NCI-H2081 treated with DMSO at 0.1 percent for 48 hours (cell line): Measurements from ENCODE around the gene BTG2.
A peak's percentile ranks its signal among the peaks of the same experiment; 100 is the strongest.

Experiments used
- DNase-seq: peaks from one replicate; lab custom pipeline; 2025; lab: John Stamatoyannopoulos, UW

BTG2 gene

GRCh38 chr1:203317429-203318228, 12.3 kb downstream of the BTG2 start:
- DNase-seq: no peak

DNA sequence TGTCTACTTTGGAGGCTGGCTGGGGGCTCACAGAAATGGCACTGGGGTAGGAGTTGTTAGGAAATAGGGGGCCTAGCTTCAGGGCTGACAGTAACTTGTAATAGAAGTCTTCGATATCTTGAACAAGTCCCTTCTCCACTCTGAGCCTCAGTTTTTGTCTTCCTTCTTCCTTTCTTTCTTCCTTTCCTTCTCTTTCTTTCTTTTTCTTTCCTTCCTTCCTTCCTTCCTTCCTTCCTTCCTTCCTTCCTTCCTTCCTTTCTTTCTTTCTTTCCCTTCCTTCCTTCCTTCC, 12.9 kb downstream of the BTG2 start:
- no peak for DNase-seq

DNA sequence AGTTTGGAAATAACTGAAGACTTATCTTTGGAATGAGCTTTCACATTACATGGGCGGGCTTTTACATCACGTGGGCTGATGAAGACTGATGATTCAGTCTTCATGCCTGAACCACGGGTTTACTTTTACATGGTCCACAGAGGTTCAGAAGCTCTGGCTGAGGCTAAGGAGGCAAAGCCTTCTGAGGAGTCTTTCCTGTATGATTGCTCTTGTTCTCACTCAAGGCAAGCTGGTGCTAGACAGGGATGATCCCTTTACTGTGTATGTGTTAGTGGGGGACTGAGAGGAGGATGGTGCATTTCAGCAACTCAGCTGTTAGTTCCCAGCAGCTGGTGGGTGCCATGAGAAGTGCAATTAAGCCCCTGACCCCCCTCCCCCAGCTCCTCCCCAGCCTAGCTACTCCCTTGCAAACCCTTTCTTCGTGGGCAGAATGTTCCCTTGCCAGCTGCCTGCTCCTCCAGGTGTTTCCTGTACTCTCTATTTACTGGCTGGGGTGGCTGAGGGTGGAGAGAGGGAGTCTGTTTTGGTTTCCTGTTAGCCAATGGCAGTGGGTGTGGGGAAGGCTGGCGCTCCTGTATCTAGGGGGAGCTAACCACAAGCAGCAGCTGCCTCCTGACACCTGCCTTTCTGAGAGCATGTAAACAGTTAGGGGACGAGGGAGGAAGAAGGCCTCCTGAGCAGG, 15.4 kb downstream of the BTG2 start:
- DNase-seq: peak; percentile 95

- DNase-seq: no peak
These were observed 16.1 kb downstream of the BTG2 start for GRCh38 chr1:203321273-203322052.

- DNase-seq: no peak
These were observed 17.3 kb downstream of the BTG2 start for GRCh38 chr1:203322500-203323179.

DNA sequence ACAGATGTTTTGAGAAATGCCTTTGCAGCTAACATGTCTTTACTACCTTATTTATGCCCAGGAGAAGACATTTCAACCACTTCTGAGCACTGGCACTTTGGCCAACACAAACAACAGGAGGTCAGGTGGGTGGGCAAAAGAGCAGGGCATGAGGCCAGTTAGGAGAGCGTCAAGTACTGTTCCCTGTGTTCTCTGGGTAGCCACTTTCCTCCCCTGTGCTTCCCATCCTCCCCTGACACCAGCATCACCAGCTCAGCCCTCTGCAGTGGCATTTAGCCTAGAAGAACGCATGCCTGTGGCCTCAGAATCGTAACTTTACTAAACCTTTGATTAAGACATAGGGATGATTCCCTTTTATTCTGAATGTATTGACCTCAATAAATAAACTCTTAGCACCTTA, 18.3 kb downstream of the BTG2 start:
- no peak for DNase-seq

DNA sequence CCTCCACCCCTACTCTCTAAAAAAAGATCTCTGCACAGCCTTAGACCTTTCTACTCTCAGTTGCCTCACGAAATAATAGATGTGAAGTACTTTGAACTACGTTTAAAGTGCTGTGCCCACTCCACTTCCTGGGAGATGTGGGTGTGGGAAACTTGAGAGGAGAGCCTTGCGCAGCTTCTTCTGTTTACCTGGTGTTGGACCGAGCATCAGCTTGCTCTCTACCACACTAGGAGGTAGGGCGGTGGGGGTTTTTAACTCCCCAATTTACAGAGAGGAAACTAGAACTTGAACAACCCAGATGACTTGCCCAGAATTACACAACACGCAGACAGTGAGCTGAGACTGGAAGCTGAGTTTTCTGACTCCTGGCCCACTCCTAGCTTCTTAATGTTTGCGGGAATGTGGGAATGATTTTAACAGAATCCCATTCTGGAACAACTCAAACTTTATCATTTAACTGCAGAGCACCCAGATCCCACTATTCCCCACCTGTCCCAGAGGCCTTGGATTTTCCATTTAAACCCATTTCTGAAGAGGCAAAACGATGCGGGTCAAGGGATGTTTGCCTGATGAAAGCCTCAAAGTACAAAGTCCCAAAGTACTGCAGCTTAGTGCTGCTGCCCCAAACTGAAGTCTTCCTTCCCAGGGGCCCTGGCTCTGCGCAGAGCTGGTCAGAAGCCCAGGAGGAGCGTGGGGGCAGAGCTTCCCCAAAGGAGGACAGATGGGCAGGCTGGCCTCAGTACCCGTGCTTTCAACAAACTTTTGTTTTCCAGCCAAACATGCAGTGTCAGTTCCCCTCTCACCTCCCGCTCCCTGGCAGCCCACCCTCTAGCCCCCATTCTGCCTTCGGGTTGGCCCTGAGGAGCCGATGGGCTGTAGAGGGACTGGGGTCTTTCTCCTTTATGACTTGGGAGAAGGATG, 19.0 kb downstream of the BTG2 start:
- no peak for DNase-seq

DNA sequence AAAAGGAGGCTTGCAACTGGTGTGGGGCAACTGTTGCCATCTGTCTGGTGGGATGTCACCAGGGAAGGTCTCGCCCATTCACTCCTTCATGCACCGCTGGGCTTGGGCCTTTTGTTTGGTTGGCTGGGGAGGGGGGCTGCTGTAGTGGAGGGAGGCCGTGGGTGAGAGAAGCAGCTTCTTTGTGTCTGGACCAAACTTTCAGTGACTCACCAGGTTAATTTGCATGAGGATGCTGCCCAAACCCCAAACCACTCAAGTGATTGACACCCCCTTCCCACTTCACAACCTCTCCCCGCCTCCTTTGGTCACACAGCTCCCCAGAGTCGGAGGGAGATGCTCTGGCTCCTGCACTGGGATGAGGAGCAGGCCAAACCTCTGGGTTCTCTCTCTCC, 19.7 kb downstream of the BTG2 start:
- DNase-seq: peak; percentile 59

DNA sequence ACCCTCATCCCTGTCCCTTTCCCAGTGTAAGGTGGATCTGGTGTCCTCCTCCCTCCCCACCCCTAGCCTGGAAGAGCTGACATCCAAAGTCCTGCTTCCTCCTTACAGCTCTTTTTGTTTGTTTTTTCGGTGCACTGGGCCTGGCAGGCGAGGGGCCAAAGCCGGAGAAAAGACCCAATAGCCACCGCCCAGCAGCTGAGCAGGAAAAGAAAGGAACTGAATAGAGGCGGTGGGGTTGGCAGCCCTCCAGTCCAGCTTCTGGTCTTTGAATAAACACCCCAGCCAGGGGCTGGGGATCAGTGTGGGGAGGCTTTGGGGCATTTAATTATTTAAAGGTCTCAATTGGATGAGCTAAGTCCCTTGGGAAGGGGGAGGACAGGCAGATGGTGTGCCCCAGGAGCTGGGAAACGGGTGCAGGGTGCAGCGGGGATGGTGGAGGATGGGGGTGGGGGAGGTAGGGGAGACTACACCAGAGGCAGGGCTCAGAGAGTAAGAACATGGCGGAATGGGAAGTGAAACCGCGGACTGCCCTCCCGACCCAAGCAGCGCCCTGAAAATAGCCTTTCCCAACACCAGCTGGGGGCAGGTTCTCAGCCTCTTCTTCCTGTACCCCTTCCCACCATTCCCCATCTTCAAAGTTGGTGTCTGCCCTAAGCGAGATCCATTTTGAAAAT, 20.2 kb downstream of the BTG2 start:
- peak; percentile 96 for DNase-seq

DNA sequence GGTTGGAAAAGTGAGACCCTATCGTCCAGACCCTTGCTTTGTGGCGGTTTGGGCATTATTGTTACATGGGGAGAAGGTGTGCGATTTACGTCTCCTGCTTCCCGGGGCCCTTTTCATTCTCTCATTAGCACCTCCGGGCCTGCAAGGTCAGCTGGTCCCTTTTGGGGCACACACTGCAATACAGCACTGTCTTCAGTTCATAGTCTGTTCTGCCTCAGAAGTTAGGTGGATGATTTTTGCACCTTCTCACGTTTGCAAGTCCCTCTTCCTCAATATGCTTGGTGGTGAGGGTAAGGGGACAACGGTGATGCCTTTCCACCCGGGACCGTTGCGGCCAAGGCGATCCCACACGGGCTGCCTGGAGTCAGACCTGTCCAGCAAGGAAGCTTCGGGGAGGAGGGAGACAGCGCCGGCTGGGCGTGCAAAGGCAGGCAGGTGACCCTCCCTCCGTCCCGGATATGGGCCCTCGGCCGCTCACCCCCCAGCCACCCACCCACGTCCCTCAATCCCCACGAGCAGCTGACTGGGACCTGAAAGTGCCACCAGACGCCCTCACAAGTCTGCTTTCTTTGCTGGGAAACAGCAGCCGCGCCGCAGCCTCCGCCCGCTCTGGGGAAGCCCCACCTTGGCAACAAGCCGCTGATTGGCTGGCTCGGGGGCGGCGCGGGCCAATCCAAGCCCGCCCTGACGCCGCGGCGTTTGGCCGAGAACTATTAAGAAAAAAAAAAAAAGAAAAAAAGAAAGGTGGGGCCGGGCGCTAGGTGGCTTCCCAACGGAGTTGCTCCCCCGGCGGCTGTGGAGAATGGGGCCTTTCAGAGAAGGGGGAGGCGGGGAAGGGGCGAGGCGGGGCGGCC, 21.7 kb downstream of the BTG2 start:
- peak; percentile 90 for DNase-seq

DNA sequence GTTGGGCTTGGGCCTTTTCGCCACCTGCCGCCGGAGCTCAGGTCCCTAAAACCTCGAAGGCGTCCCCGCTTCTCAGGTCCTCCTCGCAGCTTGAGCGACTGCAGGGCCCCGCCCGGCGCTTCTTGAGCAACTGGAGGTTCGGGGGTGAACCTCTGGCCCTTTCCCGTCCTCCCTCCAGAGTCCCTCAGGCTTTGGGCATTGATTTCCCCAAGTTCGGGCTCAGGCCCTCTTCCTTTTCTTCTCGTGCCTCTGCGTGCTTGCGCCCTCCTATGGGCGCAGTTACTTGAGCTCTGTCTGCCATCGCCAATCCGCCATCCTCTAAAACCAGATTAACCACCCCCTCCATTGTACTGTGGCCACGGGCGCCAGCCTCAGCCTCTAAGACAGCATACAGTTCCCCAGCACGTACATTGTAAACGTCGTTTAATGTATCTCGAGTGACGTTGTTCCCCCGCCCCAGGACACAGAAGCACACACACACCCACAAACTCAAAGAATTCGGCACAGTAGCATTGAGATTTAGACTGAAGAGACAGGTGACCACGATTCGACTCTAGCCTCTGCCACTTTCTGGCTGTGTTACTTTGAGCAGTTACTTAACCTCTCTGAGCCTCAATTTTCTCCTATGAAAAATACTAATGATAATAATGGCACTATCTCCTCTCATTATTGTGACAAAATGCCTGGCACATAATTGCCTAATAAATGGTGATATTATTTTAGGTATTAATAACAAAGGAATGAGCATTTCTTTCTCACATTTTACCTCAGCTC, 22.6 kb downstream of the BTG2 start:
- peak; percentile 76 for DNase-seq

GRCh38 chr1:203328714-203329122, 23.4 kb downstream of the BTG2 start:
- peak; percentile 91 for DNase-seq

DNA sequence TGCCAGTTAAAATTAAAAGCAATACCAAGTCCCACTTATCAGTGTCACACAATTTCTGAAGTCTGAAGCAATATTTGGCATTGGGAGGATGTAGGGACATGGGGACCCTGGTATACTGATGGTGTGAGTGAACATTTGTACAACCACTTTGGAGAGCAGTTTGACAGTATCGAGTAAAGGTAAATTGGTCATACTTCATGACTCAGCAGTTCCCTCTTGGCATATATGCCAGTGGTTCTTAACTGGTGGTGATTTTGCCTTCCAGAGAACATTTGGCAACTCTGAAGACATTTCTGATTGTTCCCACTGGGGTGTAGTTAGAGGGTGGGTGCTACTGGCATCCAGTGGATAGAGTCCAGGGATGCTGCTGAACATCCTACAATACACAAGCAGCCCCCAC, 25.9 kb downstream of the BTG2 start:
- DNase-seq: no peak

GRCh38 chr1:203335503-203335902, 30.2 kb downstream of the BTG2 start:
- DNase-seq: no peak

GRCh38 chr1:203336097-203336496, 30.8 kb downstream of the BTG2 start:
- DNase-seq: no peak

GRCh38 chr1:203338335-203339036, 33.2 kb downstream of the BTG2 start:
- no peak for DNase-seq

DNA sequence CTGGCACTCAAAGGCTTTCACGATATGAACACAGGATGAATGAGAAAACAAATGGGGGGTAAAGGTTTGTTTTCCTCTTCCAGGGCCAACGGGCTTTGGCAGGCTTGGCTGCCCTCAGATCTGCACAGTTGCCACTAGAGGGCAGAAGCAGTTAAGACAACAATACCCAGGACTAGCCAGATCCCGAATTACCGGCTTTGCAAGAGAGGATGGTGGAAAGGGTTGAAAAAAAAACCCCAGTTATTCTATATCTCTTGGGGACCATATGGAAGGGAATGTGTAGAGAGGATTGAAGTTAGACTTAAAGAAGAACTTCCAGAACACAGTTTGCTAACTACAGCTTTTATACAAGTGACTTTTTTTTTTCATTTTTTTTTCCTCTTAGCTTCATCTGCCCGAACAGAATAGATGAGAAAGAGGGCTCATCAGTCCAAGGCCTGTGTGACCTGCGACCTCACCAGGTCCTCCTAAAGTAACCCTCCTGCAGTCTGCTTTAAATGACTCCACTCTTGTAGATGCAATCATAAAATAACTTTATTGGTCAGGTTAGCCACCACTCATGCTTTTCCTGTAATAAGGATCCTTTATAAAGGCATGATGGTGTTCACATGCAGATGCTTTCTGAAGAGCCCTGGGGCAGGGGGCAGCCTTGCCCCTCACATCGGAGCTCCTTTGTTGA, 34.9 kb downstream of the BTG2 start:
- DNase-seq: peak; percentile 74
